IMR-90 (cell line): ENCODE results near the gene SLC22A4. TPM values are rescaled to one million over a fixed set of nuclear protein-coding genes. Genes with fewer than 3 reads are reported as not detected.

Experiments used
- ATAC-seq: fragments of 200-7000 bp; cut with Tn5 transposase; 2 replicates; pipeline ENCODE4 v1.9.1; 2020; ENCODE audit warnings: low read depth, mild to moderate bottlenecking, moderate library complexity
- BruUV-seq: library from RNA; stranded (reverse); fragments of 400-500 nt; replicated peaks from 2 replicates; lab custom pipeline; 2021; lab: Mats Ljungman, UMichigan
- CTCF ChIA-PET: fragments of 300-600 bp; formaldehyde crosslinking; extraction: SDS; loops from one replicate; lab custom pipeline; 2021; ENCODE audit warnings: antibody characterized with exemption; lab: Yijun Ruan, JAX
- POLR2A ChIA-PET: fragments of 300-600 bp; sonication (Branson Sonifier 250); formaldehyde crosslinking; loops from one replicate; lab custom pipeline; 2022; ENCODE audit warnings: antibody characterized with exemption; ENCODE audit not compliant: unreplicated experiment; lab: Charles Lee
- DNase-seq: peaks from one replicate; pipeline ENCODE4 v3.0.0; 2013
- H2AFZ ChIP-seq: replicated peaks from 2 replicates; pipeline ENCODE3; 2013; ENCODE audit warnings: low read length, mild to moderate bottlenecking; ENCODE audit not compliant: poor library complexity
- H2AK5ac ChIP-seq: 2 replicates; pipeline ENCODE4 v1.6.1; 2013; ENCODE audit warnings: low read depth, low read length, inconsistent platforms
- H2AK9ac ChIP-seq: replicated peaks from 2 replicates; pipeline ENCODE3; 2013; ENCODE audit warnings: mild to moderate bottlenecking, low read depth, low read length, moderate library complexity; ENCODE audit not compliant: poor library complexity
- H2BK120ac ChIP-seq: 2 replicates; pipeline ENCODE4 v1.6.1; 2013; ENCODE audit warnings: low read depth, low read length, inconsistent platforms
- H2BK15ac ChIP-seq: 3 replicates; pipeline ENCODE4 v1.6.1; 2013; ENCODE audit warnings: low read depth, low read length, inconsistent platforms
- H2BK20ac ChIP-seq: 2 replicates; pipeline ENCODE4 v1.6.1; 2013; ENCODE audit warnings: low read depth, mild to moderate bottlenecking, inconsistent platforms, low read length, moderate library complexity
- H2BK5ac ChIP-seq: 2 replicates; pipeline ENCODE4 v1.6.1; 2013; ENCODE audit warnings: mild to moderate bottlenecking, low read depth, low read length, inconsistent platforms; ENCODE audit not compliant: poor library complexity, severe bottlenecking
- H3K14ac ChIP-seq: replicated peaks from 2 replicates; pipeline ENCODE4 v1.6.1; 2013; ENCODE audit warnings: low read depth, low read length, inconsistent platforms
- H3K18ac ChIP-seq: 2 replicates; pipeline ENCODE4 v1.6.1; 2013; ENCODE audit warnings: low read depth, low read length, control low read depth
- H3K23ac ChIP-seq: 2 replicates; pipeline ENCODE4 v1.6.1; 2013; ENCODE audit warnings: low read depth, low read length, inconsistent platforms
- H3K27ac ChIP-seq: 2 replicates; pipeline ENCODE4 v1.5.1; 2013; ENCODE audit warnings: mild to moderate bottlenecking, control low read depth, low read length; ENCODE audit not compliant: insufficient read depth
- H3K27me3 ChIP-seq: 2 replicates; pipeline ENCODE4 v1.6.1; 2013; ENCODE audit warnings: low read length; ENCODE audit not compliant: control insufficient read depth, insufficient read depth
- H3K36me3 ChIP-seq: 2 replicates; pipeline ENCODE4 v1.6.1; 2013; ENCODE audit warnings: low read length, mixed read lengths; ENCODE audit not compliant: control insufficient read depth, insufficient read depth
- H3K4ac ChIP-seq: 2 replicates; pipeline ENCODE4 v1.6.1; 2013; ENCODE audit warnings: low read depth, low read length, inconsistent platforms
- H3K4me1 ChIP-seq: 2 replicates; pipeline ENCODE4 v1.6.1; 2013; ENCODE audit warnings: low read length, mixed read lengths; ENCODE audit not compliant: control insufficient read depth, insufficient read depth
- H3K4me2 ChIP-seq: 2 replicates; pipeline ENCODE4 v1.6.1; 2013; ENCODE audit warnings: low read depth, mild to moderate bottlenecking, control low read depth, low read length, moderate library complexity
- H3K4me3 ChIP-seq: 2 replicates; pipeline ENCODE4 v1.5.1; 2013; ENCODE audit warnings: low read depth, mild to moderate bottlenecking, control low read depth, low read length, moderate library complexity; ENCODE audit not compliant: insufficient read depth
- H3K56ac ChIP-seq: 2 replicates; pipeline ENCODE4 v1.6.1; 2013; ENCODE audit warnings: low read length, inconsistent platforms; ENCODE audit not compliant: insufficient read depth; ENCODE audit errors: extremely low read depth
- H3K79me1 ChIP-seq, 2 experiments: 2 replicates each; pipeline ENCODE4 v1.6.1; 2013; ENCODE audit warnings: low read length in 2 of 2, inconsistent platforms in 1 of 2, low read depth in 1 of 2
- H3K9ac ChIP-seq: 2 replicates; pipeline ENCODE4 v1.6.1; 2013; ENCODE audit warnings: low read depth, low read length, control low read depth
- H3K9me1 ChIP-seq: 2 replicates; pipeline ENCODE4 v1.6.1; 2013; ENCODE audit warnings: low read length, inconsistent platforms; ENCODE audit not compliant: insufficient read depth
- H3K9me3 ChIP-seq: 2 replicates; pipeline ENCODE4 v1.6.1; 2013; ENCODE audit warnings: low read length; ENCODE audit not compliant: control insufficient read depth, insufficient read depth
- H4K20me1 ChIP-seq: 2 replicates; pipeline ENCODE4 v1.6.1; 2013; ENCODE audit warnings: low read length, inconsistent platforms; ENCODE audit not compliant: insufficient read depth
- H4K5ac ChIP-seq: 2 replicates; pipeline ENCODE4 v1.6.1; 2013; ENCODE audit warnings: mild to moderate bottlenecking, low read depth, low read length, control low read depth
- H4K8ac ChIP-seq, 2 experiments: 2 replicates each; pipeline ENCODE4 v1.6.1; 2013; ENCODE audit warnings: low read depth in 2 of 2, low read length in 2 of 2, control low read depth in 1 of 2, inconsistent platforms in 1 of 2
- H4K91ac ChIP-seq: 2 replicates; pipeline ENCODE4 v1.6.1; 2013; ENCODE audit warnings: low read depth, low read length, inconsistent platforms; ENCODE audit not compliant: insufficient read depth
- BHLHE40 ChIP-seq: fragments of 150-350 bp; IDR thresholded peaks from 2 replicates; pipeline ENCODE4 v1.6.1; 2016; ENCODE audit warnings: mild to moderate bottlenecking, low read depth, low read length
- CEBPB ChIP-seq: IDR thresholded peaks from 2 replicates; pipeline ENCODE4 v1.6.1; 2012; ENCODE audit warnings: low read depth, low read length, improper control_type of control experiment
- CHD1 ChIP-seq: IDR thresholded peaks from 2 replicates; pipeline ENCODE4 v1.6.1; 2012; ENCODE audit warnings: low read depth, low read length, improper control_type of control experiment
- CTCF ChIP-seq: conservative IDR thresholded peaks from 2 replicates; pipeline ENCODE4 v1.5.1; 2012; ENCODE audit warnings: mild to moderate bottlenecking, low read depth, low read length, improper control_type of control experiment
- ELK1 ChIP-seq: fragments of 150-350 bp; IDR thresholded peaks from 2 replicates; pipeline ENCODE4 v1.6.1; 2016; ENCODE audit warnings: low read depth, mild to moderate bottlenecking, low read length, moderate library complexity, borderline replicate concordance
- FOS ChIP-seq: fragments of 150-350 bp; IDR thresholded peaks from 2 replicates; pipeline ENCODE4 v1.6.1; 2016; ENCODE audit warnings: low read depth, low read length
- MXI1 ChIP-seq: IDR thresholded peaks from 2 replicates; pipeline ENCODE4 v1.6.1; 2012; ENCODE audit warnings: low read depth, mild to moderate bottlenecking, low read length, moderate library complexity, borderline replicate concordance
- NFE2L2 ChIP-seq: fragments of 150-350 bp; IDR thresholded peaks from 2 replicates; pipeline ENCODE4 v1.6.1; 2016; ENCODE audit warnings: low read depth, mild to moderate bottlenecking, low read length
- POLR2A ChIP-seq: IDR thresholded peaks from 2 replicates; pipeline ENCODE4 v1.6.1; 2012; ENCODE audit warnings: mild to moderate bottlenecking, low read depth, low read length
- RAD21 ChIP-seq: IDR thresholded peaks from 2 replicates; pipeline ENCODE4 v1.6.1; 2012; ENCODE audit warnings: low read length, improper control_type of control experiment
- RCOR1 ChIP-seq: IDR thresholded peaks from 2 replicates; pipeline ENCODE4 v1.6.1; 2012; ENCODE audit warnings: mild to moderate bottlenecking, low read length, improper control_type of control experiment; ENCODE audit not compliant: insufficient replicate concordance
- RFX5 ChIP-seq: IDR thresholded peaks from 2 replicates; pipeline ENCODE4 v1.8.0; 2012; ENCODE audit warnings: low read depth, mild to moderate bottlenecking, low read length, moderate library complexity
- SMC3 ChIP-seq: fragments of 150-350 bp; IDR thresholded peaks from 2 replicates; pipeline ENCODE4 v1.6.1; 2016; ENCODE audit warnings: low read depth, mild to moderate bottlenecking, antibody characterized with exemption, low read length, moderate library complexity
- USF2 ChIP-seq: fragments of 150-350 bp; IDR thresholded peaks from 2 replicates; pipeline ENCODE4 v1.6.1; 2017; ENCODE audit warnings: mild to moderate bottlenecking, antibody characterized with exemption, low read length, low read depth
- dilution Hi-C: fragments of 300-500 bp; cut with HindIII; formaldehyde crosslinking; loops from one replicate; pipeline ENCODE4 v1.14.3; 2018; ENCODE audit warnings: low sequenced_read_pairs; ENCODE audit not compliant: unreplicated experiment
- in situ Hi-C: fragments of 300-500 bp; cut with MboI; formaldehyde crosslinking; loops from 3 replicates; pipeline ENCODE4 v1.14.3; 2019; ENCODE audit warnings: low sequenced_read_pairs, inconsistent platforms, mixed read lengths
- intact Hi-C: fragments of 100-400 bp; cut with micrococcal nuclease; formaldehyde crosslinking; loops from 2 replicates; pipeline ENCODE4 v1.10.0; 2022
- polyA plus RNA-seq, 3 experiments: library from polyadenylated mRNA; depleted of rRNA; stranded (reverse); fragments of >200 nt; gene quantifications; 2 replicates each; pipeline ENCODE4 v1.2.3, GENCODE V29; 2012; ENCODE audit warnings: low replicate concordance in 1 of 3
- total RNA-seq: library from RNA; depleted of rRNA; stranded (reverse); fragments of >200 nt; gene quantifications from 2 replicates; pipeline ENCODE4 v1.2.3, GENCODE V29; 2012

SLC22A4 gene
- total and polyA plus RNA-seq, 2 of the 4 experiments (the other 2 are of a cell fraction) = 2.6 to 3.2 TPM

DNA sequence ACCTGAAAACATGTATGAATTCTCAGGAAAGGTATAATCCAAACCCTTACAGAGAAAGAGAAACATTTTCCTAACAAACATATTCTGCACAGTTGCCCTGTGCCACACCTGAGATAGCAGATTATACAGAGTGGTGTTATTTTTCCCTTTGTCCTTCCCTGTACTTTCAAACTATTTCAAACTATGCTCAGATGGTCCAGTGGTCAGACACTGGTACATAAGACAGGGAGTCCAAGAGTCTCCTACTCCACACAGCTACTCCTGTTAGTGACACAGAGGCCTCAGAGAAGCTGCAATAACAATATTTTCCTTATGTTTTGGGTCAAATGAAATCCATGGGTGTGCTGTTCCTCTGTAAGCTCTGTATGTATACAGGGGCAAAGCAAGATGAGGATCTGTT, 45.3 kb downstream of the SLC22A4 start:
- H4K8ac ChIP-seq = no peak overlapping the region
- no peak overlapping the region for H3K4ac ChIP-seq
- H3K56ac ChIP-seq = no peak overlapping the region
- no peak overlapping the region for H3K14ac ChIP-seq
- no peak for DNase-seq
- no peak overlapping the region for H3K4me3 ChIP-seq
- in situ Hi-C loops (no loop called here), dilution Hi-C loops (no loop called here), intact Hi-C loops (no loop called here)
- no TSS peak for BruUV-seq
- no peaks in the 10 kb centered on the region for H4K20me1 ChIP-seq
- H3K9me3 ChIP-seq = no peaks in the 10 kb centered on the region
- H3K27me3 ChIP-seq = no peaks in the 10 kb centered on the region
- H2BK120ac ChIP-seq = no peak overlapping the region
- no peak overlapping the region for H4K91ac ChIP-seq
- no peak overlapping the region for H3K9ac ChIP-seq
- ATAC-seq = no peak
- no peak overlapping the region for H2BK15ac ChIP-seq
- H2BK20ac ChIP-seq = no peak overlapping the region
- H2AFZ ChIP-seq = no peak overlapping the region
- no peak overlapping the region for H3K4me2 ChIP-seq
- H3K4me1 ChIP-seq = 0 out of 2 replicates have a peak, but pooled peaks cover 2% of the 10 kb centered on the region
- TF ChIP-seq ELK1 (no peak), MXI1 (no peak), RAD21 (no peak), RFX5 (no peak), CHD1 (no peak), CEBPB (no peak), CTCF (no peak), SMC3 (no peak), USF2 (no peak), RCOR1 (no peak), POLR2A (no peak), BHLHE40 (no peak), FOS (no peak), NFE2L2 (no peak)
- no peak overlapping the region for H4K5ac ChIP-seq
- POLR2A ChIA-PET = no interaction called here
- H3K79me1 ChIP-seq = no peaks in the 10 kb centered on the region
- H3K23ac ChIP-seq = no peak overlapping the region
- no peak overlapping the region for H3K18ac ChIP-seq
- CTCF ChIA-PET = no interaction called here
- no peak overlapping the region for H3K27ac ChIP-seq
- no peaks in the 10 kb centered on the region for H3K9me1 ChIP-seq
- no peak overlapping the region for H2AK5ac ChIP-seq
- no peak overlapping the region for H2BK5ac ChIP-seq
- H3K36me3 ChIP-seq = peaks cover 3% of the 10 kb centered on the region; the same call in 1 of the 2 replicates
- no peak overlapping the region for H2AK9ac ChIP-seq
